NCI-H1092 treated with DMSO at 0.1 percent for 48 hours (cell line): ENCODE data around the gene CHD2.

ENCODE experiments used
- DNase-seq: peaks from one replicate; lab custom pipeline; 2025; lab: John Stamatoyannopoulos, UW

Gene CHD2

DNA sequence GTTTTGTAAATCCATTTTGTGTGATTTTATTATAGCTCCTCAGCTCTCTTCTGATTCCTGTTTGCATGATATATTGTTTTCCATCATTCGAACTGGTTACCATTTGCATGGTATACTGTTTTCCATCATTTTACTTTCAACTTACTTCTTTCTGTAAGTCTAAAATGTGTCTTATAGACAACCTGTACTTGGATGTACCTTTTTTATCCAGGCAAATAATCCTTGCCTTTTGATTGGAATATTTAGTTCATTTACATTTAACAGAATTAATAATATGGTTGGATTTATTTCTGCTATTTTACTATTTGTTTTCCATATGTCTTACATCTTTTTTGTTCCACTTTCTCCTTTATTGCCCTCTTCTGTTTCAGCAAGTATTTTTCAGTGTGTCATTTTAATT lies 62.8 kb downstream of the CHD2 start:
- DNase-seq, result no peak

DNA sequence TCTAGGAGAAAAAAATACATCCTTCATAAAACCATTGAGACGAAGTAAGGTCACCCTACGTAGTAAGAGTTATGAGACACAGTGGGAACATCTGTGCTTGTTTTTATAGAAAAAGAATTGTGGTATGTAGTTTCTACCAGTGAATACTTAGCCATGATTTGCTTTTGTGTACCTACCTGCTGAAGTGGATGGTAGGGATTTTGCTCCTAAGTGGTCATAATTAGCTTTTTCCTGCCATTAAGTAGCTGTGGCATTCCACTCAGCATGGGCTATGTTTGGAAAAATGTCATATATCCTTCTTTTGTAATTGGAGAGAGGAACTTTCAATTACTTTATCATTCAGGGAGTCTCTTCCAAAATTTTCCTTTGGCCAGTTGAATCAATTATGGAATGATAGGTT lies 63.7 kb downstream of the CHD2 start:
- DNase-seq, result no peak

DNA sequence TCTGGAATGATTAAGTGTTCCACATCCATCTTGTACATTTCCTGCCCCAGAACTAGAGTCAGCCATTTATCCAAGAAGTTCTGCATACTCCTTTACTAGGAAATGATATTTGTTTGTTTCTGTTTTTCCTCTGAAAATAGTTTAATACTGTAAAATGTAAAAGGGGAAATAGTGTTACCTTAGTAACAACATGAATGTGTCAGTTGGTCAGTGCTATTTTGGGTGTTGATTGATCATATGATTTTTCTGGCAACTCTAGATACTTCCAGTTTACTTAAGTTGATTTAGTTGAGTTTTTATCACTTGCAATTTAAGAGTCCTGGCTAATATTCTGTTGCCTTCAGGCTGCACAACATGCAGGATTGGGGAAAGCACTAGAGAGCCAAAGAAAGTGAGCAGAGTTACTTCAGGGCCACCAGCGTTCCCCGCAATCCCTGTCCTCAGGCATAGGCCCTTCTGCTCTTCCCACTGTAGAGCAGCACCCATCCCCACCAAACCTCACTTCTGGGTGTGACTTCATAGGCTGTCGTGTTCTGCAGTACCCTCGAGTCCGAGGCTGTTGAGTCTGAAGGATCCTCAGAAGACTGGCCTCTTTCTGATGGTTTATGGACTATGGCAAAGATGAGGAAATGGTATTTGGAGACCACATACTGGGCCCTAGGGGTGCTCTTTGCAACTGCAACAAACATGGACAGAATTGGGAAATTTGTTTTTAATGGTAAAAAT lies 69.0 kb downstream of the CHD2 start:
- no peak for DNase-seq

DNA sequence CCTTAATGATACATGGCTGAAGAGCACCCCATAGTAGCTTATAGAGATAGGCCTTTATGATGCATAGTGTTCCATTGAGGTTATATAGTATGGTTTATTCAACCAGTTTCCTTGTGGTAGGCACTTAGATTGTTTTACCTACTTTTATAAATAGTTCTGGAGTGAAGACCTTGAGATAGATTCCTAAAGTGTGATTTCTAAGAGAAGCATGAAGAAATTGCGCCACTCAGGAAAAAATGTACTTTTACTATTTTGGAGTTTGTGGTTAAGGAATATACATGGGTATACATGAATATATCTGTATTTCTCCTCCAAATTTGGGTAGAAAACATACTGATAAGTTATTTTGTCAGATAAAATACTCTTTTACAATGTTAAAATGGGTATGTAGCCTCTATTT lies 70.5 kb downstream of the CHD2 start:
- no peak for DNase-seq

DNA sequence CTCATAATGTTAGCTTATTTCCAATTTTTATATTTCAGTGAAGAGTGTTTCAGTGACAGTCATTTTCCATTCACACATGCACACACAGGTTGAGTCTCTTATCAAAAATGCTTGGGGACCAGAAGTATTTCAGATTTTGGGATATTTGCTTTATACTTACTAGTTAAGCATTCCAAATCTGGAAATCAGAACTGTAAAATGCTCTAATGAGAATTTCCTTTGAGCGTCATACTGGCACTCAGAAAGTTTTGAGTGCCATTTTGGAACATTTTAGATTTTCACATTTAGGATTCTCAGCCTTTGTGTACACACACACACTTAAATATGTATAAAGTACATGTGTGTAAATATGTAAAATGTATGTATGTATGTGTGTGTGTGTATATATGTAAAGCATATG lies 71.0 kb downstream of the CHD2 start:
- no peak for DNase-seq

DNA sequence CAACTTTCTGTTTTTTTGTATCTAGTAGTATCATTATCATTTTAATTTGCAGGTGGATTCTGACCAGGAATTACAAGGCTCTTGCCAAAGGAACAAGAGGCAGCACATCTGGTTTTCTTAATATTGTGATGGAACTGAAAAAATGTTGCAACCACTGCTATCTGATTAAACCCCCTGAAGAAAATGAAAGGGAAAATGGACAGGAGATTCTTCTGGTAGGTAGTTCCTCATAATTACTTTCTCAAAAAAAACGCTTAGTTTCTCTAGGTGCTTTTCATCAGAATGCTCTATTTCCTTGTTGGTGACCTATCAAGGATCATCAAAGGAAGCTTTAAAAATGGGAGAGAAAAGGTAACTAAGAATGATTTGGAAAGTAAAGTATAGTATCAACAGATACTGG lies 71.6 kb downstream of the CHD2 start:
- no peak for DNase-seq

DNA sequence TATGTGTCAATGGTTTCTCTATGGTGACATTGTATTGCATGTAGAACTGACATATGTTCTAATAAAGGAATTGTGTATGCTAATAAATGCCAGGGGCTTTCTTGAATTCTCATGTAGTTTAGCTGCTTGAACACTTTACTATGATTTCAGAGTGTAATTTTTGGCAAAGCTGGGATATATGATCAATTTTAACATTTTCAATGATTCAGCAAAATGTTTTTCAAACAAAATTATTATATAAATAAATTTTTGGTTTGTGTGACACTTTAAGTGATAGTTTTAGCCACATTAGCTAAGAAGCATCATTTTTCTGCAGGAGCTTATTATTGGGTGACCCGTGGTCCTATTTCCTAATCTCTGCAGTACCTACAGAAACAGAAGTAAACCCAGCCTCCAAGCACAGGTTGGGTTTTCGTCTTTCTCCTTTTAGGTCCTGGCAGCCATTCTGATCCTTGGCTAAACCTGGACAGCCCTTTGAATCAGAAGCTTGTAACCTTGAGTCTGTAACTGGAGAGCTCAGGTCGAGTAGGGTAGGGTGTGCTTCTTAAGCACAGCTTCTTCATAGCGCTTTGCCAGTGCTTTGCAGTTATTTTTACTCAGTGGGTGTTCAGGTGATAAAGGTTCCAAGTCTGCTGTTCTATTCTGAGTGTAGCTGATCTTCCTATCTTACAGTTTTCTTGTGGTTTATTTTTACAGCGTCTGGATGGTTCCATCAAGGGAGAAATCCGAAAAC lies 74.2 kb downstream of the CHD2 start:
- no peak for DNase-seq

DNA sequence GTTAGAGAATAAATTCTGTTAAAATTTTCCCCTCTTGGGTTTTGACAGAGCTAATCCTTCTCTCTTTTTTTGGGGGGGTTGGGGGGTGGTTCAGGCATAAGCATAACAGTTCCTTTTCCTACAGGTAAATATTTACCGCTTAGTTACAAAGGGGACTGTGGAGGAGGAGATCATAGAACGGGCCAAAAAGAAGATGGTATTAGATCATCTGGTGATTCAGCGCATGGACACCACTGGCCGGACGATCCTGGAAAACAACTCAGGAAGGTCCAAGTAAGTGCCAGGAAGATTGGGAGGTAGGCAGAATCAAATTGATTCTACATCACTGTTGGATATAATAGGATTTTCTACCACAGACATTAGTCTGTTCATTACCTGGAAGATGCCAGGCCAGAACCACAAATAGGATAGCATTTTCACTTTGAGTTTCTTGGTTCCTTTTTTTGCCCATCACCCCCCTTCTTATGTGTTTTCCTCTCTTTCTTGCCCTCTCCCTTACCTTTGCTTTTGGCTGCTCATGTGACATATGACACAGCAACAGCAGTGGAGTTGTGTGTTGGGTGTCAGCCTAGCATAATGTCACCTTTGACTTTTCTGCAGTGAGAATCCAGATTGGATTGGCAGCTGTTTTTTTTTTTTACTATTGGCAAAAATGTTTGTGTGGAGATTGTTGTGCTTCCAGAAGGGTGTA lies 79.0 kb downstream of the CHD2 start:
- no peak for DNase-seq

DNA sequence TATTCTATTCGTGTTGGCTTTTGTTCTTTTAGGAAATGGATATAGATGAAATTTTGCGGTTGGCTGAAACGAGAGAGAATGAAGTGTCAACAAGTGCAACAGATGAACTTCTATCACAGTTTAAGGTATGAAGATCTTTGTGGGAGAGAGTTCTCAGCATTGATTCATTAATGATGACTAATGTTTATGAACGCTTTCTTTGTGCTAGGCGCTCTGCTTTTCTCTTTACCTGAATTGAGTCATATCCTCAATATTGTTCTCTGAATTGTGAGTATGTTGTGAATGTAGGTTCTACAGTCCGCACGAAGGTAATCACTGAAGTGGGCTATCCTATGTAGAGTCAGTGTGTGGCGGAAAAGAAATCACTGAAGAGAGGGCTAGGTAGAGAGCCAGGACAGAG lies 81.2 kb downstream of the CHD2 start:
- DNase-seq, result no peak

DNA sequence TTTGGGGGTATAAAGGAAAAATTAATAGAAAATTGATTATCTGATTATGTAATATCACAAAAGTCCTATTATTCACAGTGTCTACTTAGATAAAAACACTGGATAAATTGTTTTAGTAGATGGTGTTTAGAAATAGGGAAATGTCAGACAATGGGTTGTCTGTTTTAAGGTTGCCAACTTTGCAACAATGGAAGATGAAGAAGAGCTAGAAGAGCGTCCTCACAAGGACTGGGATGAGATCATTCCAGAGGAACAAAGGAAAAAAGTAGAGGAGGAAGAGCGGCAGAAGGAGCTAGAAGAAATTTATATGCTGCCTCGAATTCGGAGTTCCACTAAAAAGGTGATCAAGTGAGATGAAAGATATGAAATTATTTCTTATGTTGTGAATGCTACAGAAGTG lies 84.0 kb downstream of the CHD2 start:
- DNase-seq, result no peak

DNA sequence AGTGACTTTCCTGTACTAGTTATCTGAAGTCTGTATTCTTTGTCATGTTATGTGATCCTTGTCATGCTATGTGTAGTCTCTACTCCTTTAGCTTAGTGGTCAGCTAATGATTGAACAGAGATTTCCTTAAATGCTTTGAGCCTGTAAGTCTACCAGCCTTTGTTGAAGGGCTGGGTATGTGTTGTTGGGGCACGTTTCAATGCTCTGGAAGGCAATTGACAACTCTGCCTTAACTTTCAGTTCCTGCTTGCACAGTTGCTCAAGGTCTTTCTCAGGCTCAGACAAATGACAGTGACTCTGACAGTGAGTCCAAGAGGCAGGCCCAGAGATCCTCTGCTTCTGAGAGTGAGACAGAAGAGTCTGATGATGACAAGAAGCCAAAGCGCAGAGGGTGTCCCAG lies 89.3 kb downstream of the CHD2 start:
- DNase-seq, result no peak

DNA sequence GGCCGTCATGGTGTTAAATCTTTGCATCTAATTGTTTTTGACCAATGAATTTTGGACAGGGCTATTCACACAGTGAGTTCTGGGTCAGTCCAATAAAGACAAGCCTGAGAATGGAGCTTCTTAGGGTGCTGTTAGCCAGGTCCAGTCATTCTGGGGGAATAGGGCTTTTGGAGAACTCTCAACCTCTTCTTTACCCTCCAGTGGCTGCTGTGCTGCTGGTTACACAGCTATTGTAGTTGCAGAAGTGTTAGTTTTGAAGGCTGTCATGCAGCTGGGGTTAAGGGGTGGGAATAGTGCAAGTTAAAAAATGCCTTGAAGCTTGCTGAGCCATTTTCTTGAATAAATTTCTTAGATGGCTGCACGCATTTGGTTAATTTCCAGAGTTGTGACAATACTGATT lies 89.9 kb downstream of the CHD2 start:
- DNase-seq, result no peak

DNA sequence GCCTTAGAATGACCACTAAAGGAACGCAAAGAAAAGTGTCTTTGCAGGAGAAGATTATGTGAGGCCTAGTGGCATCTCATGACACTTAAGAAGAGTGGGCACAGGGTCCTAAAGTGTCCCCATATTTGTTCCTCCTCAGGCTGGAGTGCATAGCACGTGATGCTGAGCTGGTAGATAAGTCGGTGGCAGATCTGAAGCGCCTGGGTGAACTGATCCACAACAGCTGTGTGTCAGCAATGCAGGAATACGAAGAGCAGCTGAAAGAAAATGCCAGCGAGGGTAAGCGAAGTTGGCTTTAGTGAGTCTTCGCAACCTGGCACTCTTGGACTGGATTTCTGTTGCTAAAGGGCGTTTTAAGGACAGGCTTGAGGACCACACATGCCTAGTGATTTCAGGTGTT lies 92.6 kb downstream of the CHD2 start:
- DNase-seq, result no peak

DNA sequence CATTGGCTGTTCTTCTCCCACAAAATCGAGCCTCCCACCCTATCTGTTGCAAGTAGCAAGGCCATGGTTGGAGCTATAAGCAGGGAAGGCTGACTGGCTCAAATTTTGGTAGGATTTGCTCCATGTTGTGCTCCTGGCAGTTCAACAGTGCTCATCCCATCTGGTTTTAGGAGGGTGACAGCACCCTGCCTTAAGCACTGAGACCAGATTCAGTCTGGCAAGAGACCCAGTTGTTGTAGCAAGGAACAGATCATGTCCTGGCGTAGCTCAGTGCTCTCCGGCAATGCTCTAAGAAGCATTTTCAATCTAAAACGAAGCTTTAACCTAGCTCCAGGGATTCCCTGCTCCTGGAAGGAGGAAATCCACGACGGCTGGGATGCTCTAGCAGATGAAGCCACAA lies 97.7 kb downstream of the CHD2 start:
- DNase-seq, result no peak

DNA sequence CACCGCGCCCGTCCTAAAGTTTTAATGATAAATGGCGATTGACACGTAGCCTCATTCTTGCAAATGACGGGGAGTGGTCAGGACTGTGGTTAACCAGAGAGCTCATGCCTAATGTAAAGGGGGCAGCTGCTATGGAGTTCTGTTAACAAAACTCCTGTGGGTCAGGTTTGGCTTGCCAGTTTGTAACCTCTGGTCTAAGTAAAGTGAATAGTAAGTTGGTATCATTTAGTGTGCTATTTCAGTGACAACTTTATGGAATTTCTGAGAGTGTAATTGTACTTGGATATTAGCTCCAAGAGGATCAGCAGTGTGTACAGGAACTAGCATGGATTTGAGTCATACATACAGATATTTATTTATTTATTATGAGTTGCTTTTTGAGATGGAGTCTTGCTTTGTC lies 101.0 kb downstream of the CHD2 start:
- DNase-seq, result no peak

DNA sequence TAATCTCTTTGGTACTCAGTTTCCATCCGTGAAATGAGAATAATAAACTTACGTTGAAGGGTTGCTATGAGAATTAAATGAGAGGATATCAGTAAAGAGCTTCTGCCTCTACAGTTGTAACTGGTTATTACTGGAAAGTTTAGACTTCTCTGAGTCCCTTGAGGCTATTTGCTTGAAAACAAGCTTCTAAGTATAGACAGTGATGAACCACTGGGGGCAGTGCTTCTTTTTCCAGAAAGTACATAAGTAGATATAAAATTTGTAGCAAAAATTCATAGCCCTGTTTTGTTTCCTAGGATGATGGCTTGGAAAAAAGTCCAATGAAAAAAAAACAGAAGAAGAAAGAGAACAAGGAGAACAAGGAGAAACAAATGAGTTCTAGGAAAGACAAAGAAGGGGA lies 101.8 kb downstream of the CHD2 start:
- DNase-seq, result no peak

DNA sequence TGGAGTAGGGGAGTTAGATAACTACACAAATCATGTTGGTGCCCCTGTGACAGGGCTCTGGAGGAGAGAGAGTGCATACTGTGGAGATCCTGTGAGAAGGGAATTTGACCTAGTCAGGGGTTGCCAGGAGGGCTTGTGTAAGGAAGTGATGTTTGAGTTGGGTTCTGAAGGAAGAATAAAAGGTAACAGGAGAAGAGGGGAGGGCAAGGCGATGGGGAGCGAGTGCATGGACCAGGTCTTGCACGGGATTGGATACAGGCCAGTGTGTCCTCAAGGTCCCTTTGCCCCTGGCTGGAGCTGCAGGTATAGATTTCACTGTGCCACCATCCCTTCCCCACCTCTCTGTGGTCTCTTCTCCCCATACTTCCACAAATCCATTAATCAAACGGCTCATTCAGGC lies 105.0 kb downstream of the CHD2 start:
- DNase-seq, result no peak

DNA sequence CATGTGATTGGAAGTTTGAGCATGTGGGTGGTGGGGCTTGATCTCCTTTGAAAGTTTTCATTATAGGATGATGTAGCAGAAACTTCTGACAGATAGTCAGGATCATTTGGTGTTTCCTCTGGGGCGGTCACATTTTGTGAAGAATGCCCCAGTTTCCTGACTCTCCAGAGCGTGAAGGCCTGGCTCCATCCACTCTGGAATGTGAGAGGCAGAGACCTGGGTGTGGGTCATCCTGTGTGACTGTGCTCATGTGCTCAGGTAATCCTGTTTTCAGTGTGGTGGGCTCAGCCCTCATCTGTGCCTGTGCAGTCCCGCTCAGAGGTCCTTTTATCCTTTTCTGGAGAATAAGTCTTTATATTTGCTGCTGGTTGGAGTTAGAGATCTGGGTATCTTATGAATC lies 107.9 kb downstream of the CHD2 start:
- no peak for DNase-seq

DNA sequence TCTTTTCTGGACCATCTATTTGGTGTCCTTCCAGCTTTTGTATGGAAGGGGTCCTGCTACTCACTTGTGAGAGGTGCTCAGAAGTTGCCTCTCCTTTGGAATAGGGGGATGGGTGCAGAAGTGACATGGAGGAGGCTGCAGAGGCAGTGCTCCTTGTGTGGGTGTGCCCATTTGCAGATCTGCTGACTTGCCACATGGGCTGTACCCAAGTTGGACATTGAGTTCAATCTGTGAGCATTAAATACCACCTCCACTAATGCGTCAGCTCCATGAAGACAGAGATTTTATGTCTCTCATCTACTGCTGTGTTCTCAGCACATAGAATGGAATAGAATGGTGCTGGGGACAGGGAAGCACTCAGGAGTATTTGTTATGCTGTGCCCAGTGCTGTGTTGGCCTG lies 112.7 kb downstream of the CHD2 start:
- no peak for DNase-seq

DNA sequence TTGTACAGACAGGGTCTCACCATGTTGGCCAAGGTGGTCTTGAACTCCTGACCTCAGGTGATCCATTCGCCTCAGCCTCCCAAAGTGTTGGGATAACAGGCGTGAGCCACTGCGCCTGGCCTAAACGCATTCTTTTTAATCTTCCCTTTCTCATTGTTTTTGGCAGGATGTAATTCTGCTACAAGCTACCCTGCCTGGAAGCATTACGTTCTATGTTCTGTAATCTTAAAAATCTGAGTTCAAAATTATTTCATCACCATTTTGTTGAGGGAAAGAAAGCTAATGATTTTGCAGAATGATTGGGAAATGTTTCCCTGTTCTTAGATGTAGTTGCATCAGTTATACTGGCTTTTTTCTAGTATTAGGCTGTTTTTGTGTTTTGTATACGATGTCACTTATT lies 117.4 kb downstream of the CHD2 start:
- DNase-seq, result no peak

DNA sequence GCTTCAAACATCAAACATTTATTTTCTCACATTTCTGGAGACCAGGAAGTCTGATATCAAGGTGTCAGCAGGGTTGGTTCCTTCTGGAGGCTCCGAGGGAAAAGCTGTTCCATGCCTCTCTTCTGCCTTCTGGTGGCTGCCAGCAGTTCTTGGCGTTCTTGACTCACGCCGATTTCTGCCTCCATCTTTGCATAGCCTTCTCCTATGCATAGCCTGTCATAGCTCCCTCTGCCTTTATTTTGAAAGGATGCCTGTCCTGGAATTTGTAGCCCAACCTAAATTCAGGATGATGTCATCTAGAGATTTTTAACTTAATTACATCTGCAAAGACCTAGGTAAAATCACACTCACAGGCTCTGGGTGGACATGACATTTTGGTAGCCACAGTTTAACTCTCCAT lies 118.5 kb downstream of the CHD2 start:
- DNase-seq, result no peak

DNA sequence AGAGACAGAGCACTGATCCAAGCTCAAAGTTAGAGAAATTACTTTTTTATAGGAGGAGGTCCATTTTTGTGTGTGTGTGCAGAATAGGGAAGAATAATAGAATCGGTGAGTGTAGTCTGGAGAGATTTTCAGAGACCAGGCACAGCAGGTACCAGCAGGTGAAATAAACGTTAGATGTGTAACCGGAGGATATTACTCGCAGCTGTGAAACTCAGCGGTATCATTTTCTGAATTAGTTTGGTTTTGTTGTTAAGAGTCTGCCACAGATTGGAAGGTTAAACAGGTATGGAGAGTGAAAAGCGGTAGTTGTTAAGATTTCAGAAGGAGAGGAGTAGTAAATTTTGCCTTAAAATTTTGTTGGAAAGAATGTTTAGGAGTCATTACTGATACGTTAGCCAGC lies 119.0 kb downstream of the CHD2 start:
- DNase-seq, result no peak

DNA sequence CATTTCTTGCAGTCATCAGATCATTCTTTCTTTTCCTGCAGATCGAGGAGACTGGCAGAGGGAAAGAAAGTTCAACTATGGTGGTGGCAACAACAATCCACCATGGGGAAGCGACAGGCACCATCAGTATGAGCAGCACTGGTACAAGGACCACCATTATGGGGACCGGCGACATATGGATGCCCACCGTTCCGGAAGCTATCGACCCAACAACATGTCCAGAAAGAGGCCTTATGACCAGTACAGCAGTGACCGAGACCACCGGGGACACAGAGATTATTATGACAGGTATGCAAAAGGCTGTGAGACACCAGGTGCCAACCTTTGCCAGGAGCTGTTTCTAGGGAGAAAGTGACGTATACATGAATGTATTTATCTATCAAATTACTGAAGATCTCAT lies 119.8 kb downstream of the CHD2 start:
- DNase-seq, result no peak
